ENCODE measurements around the gene SF3B3. TPM values are rescaled to one million over a fixed set of nuclear protein-coding genes. Genes with fewer than 3 reads are reported as not detected.

Gene SF3B3
- total RNA-seq, 3 donors from 2014 or later: 80.2 to 147 (median 133) TPM

GRCh38 chr16:70565053-70565452 lies 41.4 kb downstream of the SF3B3 start:
- TF ChIP-seq POLR2A (IDR thresholded peaks at IDR 0.05): no peak
- TF ChIP-seq, protein P1, sequence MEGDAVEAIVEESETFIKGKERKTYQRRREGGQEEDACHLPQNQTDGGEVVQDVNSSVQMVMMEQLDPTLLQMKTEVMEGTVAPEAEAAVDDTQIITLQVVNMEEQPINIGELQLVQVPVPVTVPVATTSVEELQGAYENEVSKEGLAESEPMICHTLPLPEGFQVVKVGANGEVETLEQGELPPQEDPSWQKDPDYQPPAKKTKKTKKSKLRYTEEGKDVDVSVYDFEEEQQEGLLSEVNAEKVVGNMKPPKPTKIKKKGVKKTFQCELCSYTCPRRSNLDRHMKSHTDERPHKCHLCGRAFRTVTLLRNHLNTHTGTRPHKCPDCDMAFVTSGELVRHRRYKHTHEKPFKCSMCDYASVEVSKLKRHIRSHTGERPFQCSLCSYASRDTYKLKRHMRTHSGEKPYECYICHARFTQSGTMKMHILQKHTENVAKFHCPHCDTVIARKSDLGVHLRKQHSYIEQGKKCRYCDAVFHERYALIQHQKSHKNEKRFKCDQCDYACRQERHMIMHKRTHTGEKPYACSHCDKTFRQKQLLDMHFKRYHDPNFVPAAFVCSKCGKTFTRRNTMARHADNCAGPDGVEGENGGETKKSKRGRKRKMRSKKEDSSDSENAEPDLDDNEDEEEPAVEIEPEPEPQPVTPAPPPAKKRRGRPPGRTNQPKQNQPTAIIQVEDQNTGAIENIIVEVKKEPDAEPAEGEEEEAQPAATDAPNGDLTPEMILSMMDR (IDR thresholded peaks at IDR 0.05): no peak
- no peak for TF ChIP-seq POLR2AphosphoS5 (IDR thresholded peaks at IDR 0.05)
- H3K27me3 ChIP-seq: no peaks in the 10 kb centered on the region
- peak overlapping the region; percentile 36 to 80 for H3K27ac ChIP-seq
- no peaks in the 10 kb centered on the region for H3K9me3 ChIP-seq
- H3K4me1 ChIP-seq: peaks cover 0 to 14% of the 10 kb centered on the region in 2 donors
- H3K36me3 ChIP-seq: peaks cover 19% of the 10 kb centered on the region
- H3K4me3 ChIP-seq: no peak overlapping the region
- DNase-seq (ENCODE audit: low spot score in 2 of 2): no peak
- intact Hi-C loops (cut with DNase I; ENCODE audit: low total_unique reads): no loop called here

- TF ChIP-seq POLR2AphosphoS5 (IDR thresholded peaks at IDR 0.05) (no peak), POLR2A (IDR thresholded peaks at IDR 0.05) (no peak)
- TF ChIP-seq, protein P1 (IDR thresholded peaks at IDR 0.05): no peak
- intact Hi-C loops (cut with DNase I; ENCODE audit: low total_unique reads): no loop called here
Observed at GRCh38 chr16:70568601-70569237, 45.1 kb downstream of the SF3B3 start.

GRCh38 chr16:70569752-70570151 lies 46.1 kb downstream of the SF3B3 start:
- Histone ChIP-seq H3K36me3 (peaks cover 21% of the 10 kb centered on the region), H3K4me3 (no peak overlapping the region), H3K9me3 (no peaks in the 10 kb centered on the region), H3K27me3 (no peaks in the 10 kb centered on the region), H3K27ac (peak overlapping the region in 1 of 2 donors; percentile 33), H3K4me1 (peaks cover 0 to 15% of the 10 kb centered on the region in 2 donors)
- TF ChIP-seq POLR2AphosphoS5 (IDR thresholded peaks at IDR 0.05) (no peak), POLR2A (IDR thresholded peaks at IDR 0.05) (no peak)
- TF ChIP-seq, protein P1 (IDR thresholded peaks at IDR 0.05): no peak
- DNase-seq (ENCODE audit: low spot score in 2 of 2): peak in 1 of 2 donors; percentile 17
- intact Hi-C loops (cut with DNase I; ENCODE audit: low total_unique reads): no loop called here

More at GRCh38 chr16:70568601-70569237, 45.1 kb downstream of the SF3B3 start:
- Histone ChIP-seq H3K27ac (peak overlapping the region; percentile 17 to 67), H3K4me3 (no peak overlapping the region), H3K27me3 (no peaks in the 10 kb centered on the region), H3K9me3 (no peaks in the 10 kb centered on the region), H3K4me1 (peaks cover 0 to 6% of the 10 kb centered on the region in 2 donors), H3K36me3 (peaks cover 25% of the 10 kb centered on the region)
- no peak for DNase-seq (ENCODE audit: low spot score in 2 of 2)

DNA sequence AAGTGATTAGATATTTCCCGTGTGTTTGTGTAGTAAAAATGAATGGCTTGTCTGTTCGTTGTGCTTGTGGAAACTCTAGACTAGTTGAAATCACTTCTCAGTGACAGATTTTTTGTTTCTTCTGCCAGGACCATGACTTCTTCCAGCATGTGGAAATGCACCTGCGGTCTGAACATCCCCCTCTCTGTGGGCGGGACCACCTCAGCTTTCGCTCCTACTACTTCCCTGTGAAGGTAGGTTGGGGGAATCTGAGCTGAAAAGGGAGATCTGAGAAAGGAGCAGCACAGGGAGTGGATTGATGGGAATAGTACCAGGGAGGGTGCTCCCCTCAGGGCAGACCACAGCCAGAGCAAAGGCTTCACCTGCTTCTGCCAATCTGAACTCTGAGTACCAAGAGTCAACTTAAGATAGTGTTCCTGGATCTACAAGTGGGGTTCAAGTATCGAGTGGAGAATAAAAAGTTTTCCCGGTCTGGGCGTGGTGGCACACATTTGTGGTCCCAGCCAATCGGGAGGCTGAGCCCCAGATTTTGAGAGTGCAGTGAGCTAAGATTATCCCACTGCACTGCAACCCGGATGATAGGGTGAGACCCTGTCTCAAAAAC lies 47.5 kb downstream of the SF3B3 start:
- H3K36me3 ChIP-seq: peaks cover 21% of the 10 kb centered on the region
- TF ChIP-seq, protein P1 (IDR thresholded peaks at IDR 0.05): no peak
- TF ChIP-seq POLR2A (IDR thresholded peaks at IDR 0.05) (no peak), POLR2AphosphoS5 (IDR thresholded peaks at IDR 0.05) (no peak)
- DNase-seq (ENCODE audit: low spot score in 2 of 2): peak in 1 of 2 donors; percentile 10
- H3K27me3 ChIP-seq: no peaks in the 10 kb centered on the region
- no peak overlapping the region for H3K4me3 ChIP-seq
- H3K9me3 ChIP-seq: no peaks in the 10 kb centered on the region
- peaks cover under 1 to 15% of the 10 kb centered on the region in 2 donors for H3K4me1 ChIP-seq
- peak overlapping the region; percentile 12 to 18 for H3K27ac ChIP-seq
- intact Hi-C loops (cut with DNase I; ENCODE audit: low total_unique reads): no loop called here

DNA sequence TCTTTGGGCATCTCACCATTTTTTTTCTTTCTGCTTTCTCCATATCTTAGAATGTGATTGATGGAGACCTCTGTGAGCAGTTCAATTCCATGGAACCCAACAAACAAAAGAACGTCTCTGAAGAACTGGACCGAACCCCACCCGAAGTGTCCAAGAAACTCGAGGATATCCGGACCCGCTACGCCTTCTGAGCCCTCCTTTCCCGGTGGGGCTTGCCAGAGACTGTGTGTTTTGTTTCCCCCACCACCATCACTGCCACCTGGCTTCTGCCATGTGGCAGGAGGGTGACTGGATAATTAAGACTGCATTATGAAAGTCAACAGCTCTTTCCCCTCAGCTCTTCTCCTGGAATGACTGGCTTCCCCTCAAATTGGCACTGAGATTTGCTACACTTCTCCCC lies 48.0 kb downstream of the SF3B3 start:
- H3K9me3 ChIP-seq: no peaks in the 10 kb centered on the region
- peak overlapping the region; percentile 76 to 80 for H3K27ac ChIP-seq
- H3K4me1 ChIP-seq: peaks cover 4 to 20% of the 10 kb centered on the region in 2 donors
- peaks cover 21% of the 10 kb centered on the region for H3K36me3 ChIP-seq
- intact Hi-C loops (cut with DNase I; ENCODE audit: low total_unique reads): no loop called here
- H3K27me3 ChIP-seq: no peaks in the 10 kb centered on the region
- no peak for DNase-seq (ENCODE audit: low spot score in 2 of 2)
- TF ChIP-seq POLR2AphosphoS5 (IDR thresholded peaks at IDR 0.05) (no peak), POLR2A (IDR thresholded peaks at IDR 0.05) (no peak)
- TF ChIP-seq, protein P1 (IDR thresholded peaks at IDR 0.05): no peak
- H3K4me3 ChIP-seq: no peak overlapping the region
